GM12865 (cell line): ENCODE data around the gene LLPH.
A peak's percentile ranks its signal among the peaks of the same experiment; 100 is the strongest.

Experiments
- DNase-seq: peaks from one replicate; pipeline ENCODE4 v3.0.0; 2010; ENCODE audit warnings: low read depth
- H3K4me3 ChIP-seq: 2 replicates; pipeline ENCODE4 v1.5.1; 2011; ENCODE audit warnings: mild to moderate bottlenecking, low read depth, low read length, control low read depth
- TF ChIP-seq, protein P1 (sequence below): IDR thresholded peaks from 2 replicates; pipeline ENCODE4 v1.5.1; 2011; ENCODE audit warnings: low read length, control low read depth, low read depth, inconsistent platforms; ENCODE audit not compliant: insufficient read depth; ENCODE audit errors: missing control alignments

LLPH gene

DNA sequence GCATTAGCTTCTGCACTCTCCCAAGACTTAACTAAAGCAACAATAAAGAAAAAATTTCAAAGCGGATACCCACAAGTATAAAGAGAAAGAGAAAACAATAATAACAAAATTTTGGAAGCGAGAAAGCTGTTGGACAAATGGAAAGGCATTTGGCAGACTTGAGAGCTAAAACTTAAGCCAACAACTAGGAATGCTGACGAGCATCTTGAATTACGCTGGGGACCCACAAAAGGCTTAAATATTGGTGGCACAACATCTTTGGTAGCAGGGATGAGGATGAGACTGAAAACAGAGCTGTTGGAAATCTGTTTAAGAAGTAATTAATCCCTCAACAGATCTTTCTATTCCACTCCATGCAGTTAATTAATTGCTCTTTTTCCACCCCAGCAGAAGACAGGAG, 49.8 kb downstream of the LLPH start:
- TF ChIP-seq, protein P1, sequence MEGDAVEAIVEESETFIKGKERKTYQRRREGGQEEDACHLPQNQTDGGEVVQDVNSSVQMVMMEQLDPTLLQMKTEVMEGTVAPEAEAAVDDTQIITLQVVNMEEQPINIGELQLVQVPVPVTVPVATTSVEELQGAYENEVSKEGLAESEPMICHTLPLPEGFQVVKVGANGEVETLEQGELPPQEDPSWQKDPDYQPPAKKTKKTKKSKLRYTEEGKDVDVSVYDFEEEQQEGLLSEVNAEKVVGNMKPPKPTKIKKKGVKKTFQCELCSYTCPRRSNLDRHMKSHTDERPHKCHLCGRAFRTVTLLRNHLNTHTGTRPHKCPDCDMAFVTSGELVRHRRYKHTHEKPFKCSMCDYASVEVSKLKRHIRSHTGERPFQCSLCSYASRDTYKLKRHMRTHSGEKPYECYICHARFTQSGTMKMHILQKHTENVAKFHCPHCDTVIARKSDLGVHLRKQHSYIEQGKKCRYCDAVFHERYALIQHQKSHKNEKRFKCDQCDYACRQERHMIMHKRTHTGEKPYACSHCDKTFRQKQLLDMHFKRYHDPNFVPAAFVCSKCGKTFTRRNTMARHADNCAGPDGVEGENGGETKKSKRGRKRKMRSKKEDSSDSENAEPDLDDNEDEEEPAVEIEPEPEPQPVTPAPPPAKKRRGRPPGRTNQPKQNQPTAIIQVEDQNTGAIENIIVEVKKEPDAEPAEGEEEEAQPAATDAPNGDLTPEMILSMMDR = no peak
- H3K4me3 ChIP-seq = no peak overlapping the region

DNA sequence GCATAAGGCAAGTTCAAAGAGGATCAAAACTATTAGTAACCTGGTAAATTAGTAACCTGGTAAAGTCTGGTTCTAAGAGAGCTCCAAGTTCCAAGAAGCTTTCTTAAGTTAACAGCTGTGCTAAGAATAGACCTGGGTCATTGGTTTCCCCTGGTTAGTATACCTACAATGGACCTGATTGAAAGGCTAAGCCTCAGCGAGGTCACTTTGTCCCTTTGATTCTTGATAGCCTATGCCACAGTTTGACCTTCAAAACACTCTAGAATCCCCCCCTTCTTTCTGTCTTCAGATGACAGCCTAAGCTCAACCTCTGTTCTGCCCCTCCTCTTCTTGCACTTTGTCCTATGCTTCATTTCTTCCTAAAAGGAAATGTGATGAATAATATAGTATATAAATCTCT, 53.0 kb downstream of the LLPH start:
- no peak overlapping the region for H3K4me3 ChIP-seq
- TF ChIP-seq, protein P1 = no peak
- no peak for DNase-seq

More for the DNA sequence above, 49.8 kb downstream of the LLPH start:
- no peak for DNase-seq

DNA sequence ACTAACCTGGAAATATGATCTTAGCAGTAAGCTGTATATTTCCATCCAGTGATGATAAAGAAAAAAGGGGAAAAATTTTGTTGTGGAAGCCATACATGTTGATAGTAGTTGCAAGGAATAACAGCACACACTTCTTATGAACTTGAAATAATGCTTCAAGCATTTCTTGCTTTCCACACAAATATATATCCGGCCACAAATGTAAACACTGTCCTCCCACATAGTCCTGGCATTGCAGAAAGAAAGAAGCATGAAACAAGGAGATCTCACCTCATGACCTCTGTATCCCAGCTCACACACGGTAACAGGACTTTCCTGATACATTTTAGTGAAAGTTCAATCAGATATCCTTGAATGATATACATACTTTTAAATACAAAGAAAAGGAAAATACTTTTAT, 56.0 kb downstream of the LLPH start:
- TF ChIP-seq, protein P1 = no peak
- DNase-seq = no peak
- no peak overlapping the region for H3K4me3 ChIP-seq

DNA sequence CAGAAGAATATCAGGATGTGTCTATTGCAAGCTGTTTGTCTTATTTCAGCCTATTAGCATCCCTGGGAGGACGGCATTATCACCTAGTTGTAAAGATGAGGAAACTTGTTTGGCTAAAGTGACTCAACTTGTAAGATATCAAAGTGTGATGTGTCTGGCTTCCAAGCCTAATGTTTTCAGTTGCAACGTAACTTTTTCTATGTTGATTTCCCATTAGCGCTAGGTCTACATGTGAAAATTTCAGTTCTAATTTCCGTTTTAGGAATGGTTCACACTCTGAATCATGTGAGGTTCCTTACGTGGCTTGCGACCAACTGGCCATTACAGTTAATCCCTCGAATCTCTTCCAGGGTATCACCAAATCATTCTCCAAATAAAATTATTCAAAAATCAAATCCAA, 58.0 kb downstream of the LLPH start:
- no peak overlapping the region; the same call in 1 of the 2 replicates for H3K4me3 ChIP-seq
- TF ChIP-seq, protein P1 = no peak
- peak; percentile 89 for DNase-seq

DNA sequence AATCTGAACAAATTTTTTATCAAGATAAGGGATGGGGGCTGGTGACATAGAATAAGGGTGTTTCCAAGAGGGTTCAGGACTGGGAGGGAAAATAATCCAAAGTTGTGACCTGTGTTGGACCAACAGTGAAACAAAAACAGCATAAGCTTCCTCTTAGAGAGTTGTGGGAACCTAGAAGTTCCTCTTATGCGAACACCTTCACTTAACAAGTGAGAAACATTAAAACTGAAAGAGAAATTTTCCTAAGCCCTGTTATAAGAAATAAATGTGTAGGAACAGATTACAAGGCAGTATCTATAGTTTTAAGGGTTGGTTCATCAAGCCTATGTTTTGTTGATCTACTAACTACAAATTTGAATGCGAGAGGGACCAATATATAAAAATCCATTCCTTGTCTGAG, 58.4 kb downstream of the LLPH start:
- peak overlapping the region; percentile 16; the same call in 1 of the 2 replicates for H3K4me3 ChIP-seq
- DNase-seq = peak; percentile 80
- TF ChIP-seq, protein P1 = no peak

DNA sequence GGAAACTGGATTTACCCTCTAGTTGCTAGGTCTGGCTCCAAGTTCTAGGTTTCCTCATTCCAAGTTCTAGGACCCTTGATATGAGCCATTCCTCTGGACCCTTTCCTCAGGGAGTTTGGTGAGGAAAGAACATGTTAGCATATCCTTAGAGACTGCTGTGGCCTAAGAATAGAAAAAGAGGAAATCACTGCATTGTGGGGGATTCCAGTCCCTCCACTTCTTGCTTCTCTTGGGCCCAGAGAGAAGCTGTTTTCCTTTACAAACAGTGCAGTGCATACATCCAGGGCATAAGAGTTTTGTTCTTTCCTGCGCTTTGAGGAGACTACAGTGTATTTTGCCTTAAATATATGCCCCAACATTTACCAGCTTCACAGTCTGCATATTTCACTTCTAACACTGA, 59.0 kb downstream of the LLPH start:
- no peak for DNase-seq
- TF ChIP-seq, protein P1 = no peak
- H3K4me3 ChIP-seq = no peak overlapping the region

DNA sequence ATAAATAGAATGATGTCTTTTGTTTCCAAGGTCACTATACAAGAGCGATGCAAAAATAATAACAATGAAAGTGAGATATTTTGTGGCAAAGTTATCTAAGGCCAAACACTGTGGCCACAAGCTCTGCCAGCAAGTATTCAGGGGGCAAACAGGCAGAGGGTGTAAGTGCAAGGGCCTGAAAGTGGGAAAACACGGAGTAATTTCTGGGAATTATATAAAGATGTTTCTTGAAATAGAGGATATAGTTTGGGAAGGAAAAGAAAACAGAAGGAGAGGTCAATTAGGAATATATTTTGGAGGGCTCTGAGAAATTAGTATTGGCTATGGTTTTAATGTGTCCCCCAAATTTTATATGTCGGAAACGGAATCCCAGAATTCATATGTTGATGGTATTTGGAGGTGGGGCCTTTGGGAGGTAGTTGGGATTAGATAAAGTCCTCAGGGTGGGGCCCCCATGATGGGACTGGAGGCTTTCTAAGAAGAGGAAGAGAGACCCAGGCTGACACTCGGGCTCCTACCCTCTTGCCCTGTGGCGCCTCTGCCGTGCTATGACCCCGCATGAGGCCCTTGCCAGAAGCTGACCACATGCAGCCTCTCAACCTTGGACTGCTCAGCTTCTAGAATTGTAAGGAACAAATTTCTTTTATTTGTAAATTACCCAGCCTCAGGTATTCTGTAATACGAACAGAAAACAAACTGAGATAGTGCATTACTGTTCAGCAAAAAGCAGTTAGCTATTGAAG, 60.0 kb downstream of the LLPH start:
- TF ChIP-seq, protein P1 = no peak
- DNase-seq = no peak
- no peak overlapping the region for H3K4me3 ChIP-seq
